Vagina (tissue), 2 donors: ENCODE measurements around the gene IQGAP1.

Experiments
- POLR2A ChIP-seq, 2 donors: fragments of 450-650 bp; IDR thresholded peaks; one replicate each; pipeline ENCODE4 v1.6.1; 2017; ENCODE audit warnings: antibody characterized with exemption in 2 of 2, mild to moderate bottlenecking in 2 of 2, moderate library complexity in 2 of 2
- TF ChIP-seq, protein P1 (sequence below), 3 experiments: fragments of 450-650 bp in 2 of 3; fragments of 200-600 bp in 1 of 3; sonication (generic) in 1 of 3; IDR thresholded peaks; one replicate each; pipeline ENCODE4 v1.5.1; 2017 to 2019; ENCODE audit warnings: antibody characterized with exemption in 3 of 3, mild to moderate bottlenecking in 2 of 3, moderate library complexity in 2 of 3

GRCh38 chr15:90421527-90421926 is 33.5 kb downstream of the IQGAP1 start:
- TF ChIP-seq, protein P1, sequence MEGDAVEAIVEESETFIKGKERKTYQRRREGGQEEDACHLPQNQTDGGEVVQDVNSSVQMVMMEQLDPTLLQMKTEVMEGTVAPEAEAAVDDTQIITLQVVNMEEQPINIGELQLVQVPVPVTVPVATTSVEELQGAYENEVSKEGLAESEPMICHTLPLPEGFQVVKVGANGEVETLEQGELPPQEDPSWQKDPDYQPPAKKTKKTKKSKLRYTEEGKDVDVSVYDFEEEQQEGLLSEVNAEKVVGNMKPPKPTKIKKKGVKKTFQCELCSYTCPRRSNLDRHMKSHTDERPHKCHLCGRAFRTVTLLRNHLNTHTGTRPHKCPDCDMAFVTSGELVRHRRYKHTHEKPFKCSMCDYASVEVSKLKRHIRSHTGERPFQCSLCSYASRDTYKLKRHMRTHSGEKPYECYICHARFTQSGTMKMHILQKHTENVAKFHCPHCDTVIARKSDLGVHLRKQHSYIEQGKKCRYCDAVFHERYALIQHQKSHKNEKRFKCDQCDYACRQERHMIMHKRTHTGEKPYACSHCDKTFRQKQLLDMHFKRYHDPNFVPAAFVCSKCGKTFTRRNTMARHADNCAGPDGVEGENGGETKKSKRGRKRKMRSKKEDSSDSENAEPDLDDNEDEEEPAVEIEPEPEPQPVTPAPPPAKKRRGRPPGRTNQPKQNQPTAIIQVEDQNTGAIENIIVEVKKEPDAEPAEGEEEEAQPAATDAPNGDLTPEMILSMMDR (IDR thresholded peaks at IDR 0.05): no peak
- no peak for TF ChIP-seq POLR2A (IDR thresholded peaks at IDR 0.05)
